Posterior cingulate gyrus (tissue), 11 donors: ENCODE measurements around the gene CCM2.

Source experiments
- DNase-seq, 10 donors: peaks; one replicate each; pipeline versions ENCODE4 v3.0.0 to v3.0.0-alpha.2; 2020 to 2021; ENCODE audit warnings: mixed read lengths in 3 of 10
- intact Hi-C: fragments of 100-400 bp; cut with DNase I; formaldehyde crosslinking; loops from one replicate; pipeline ENCODE4 v1.15.1; 2023

The CCM2 gene

GRCh38 chr7:45086331-45087065, 86.5 kb downstream of the CCM2 start:
- intact Hi-C loops: loop anchor here (5.0 to 10.0 kb wide), 2 partner anchors 48 to 84 kb away; partner anchors contain the start of gene CCM2
- DNase-seq: peak; percentile 61 to 96 (median 80)

- DNase-seq: peak in 2 of 10 donors; percentile 75 to 80
These were observed 87.5 kb downstream of the CCM2 start for GRCh38 chr7:45087301-45088145.

GRCh38 chr7:45088146-45088701, 88.2 kb downstream of the CCM2 start:
- intact Hi-C loops: loop anchor here (5.0 to 10.0 kb wide), 2 partner anchors 47 to 86 kb away; partner anchors contain the start of gene CCM2
- peak in 3 of 10 donors; percentile 76 to 87 (median 86) for DNase-seq

More at GRCh38 chr7:45087301-45088145, 87.5 kb downstream of the CCM2 start:
- intact Hi-C loops: loop anchor here (5.0 to 10.0 kb wide), 2 partner anchors 47 to 85 kb away; partner anchors contain the start of gene CCM2

GRCh38 chr7:45088821-45089340, 88.9 kb downstream of the CCM2 start, which contains the start of gene NACAD:
Gene NACAD, minus strand, starts transcription at chr7:45088969. Its CDS starts 75 bp downstream, at chr7:45088894.
- DNase-seq: peak; percentile 79 to 98 (median 86)
- intact Hi-C loops: loop anchor here (5.0 to 10.0 kb wide), 2 partner anchors 46 to 87 kb away; partner anchors contain the start of gene CCM2

- intact Hi-C loops: loop anchor here (5.0 to 10.0 kb wide), 2 partner anchors 45 to 87 kb away; partner anchors contain the start of gene CCM2
- peak; percentile 93 to 100 (median 98) for DNase-seq
These were observed 89.4 kb downstream of the CCM2 start for GRCh38 chr7:45089341-45089891.

- intact Hi-C loops: no loop called here
- DNase-seq: no peak
These were observed 92.3 kb downstream of the CCM2 start for GRCh38 chr7:45092100-45092930.

GRCh38 chr7:45092931-45093235, 92.9 kb downstream of the CCM2 start:
- intact Hi-C loops: no loop called here

GRCh38 chr7:45098983-45099839, 99.2 kb downstream of the CCM2 start:
- intact Hi-C loops: no loop called here
- DNase-seq: peak in 1 of 10 donors; percentile 60

More at GRCh38 chr7:45092931-45093235, 92.9 kb downstream of the CCM2 start:
- DNase-seq: no peak

GRCh38 chr7:45099891-45100760, 100.1 kb downstream of the CCM2 start:
- peak in 1 of 10 donors; percentile 25 for DNase-seq
- intact Hi-C loops: no loop called here

- DNase-seq: peak in 1 of 10 donors; percentile 75
- intact Hi-C loops: no loop called here
These were observed 100.9 kb downstream of the CCM2 start for GRCh38 chr7:45100761-45101480.

GRCh38 chr7:45101748-45102147, 101.7 kb downstream of the CCM2 start:
- peak in 1 of 10 donors; percentile 82 for DNase-seq
- intact Hi-C loops: no loop called here

- peak in 1 of 10 donors; percentile 65 for DNase-seq
- intact Hi-C loops: no loop called here
These were observed 103.0 kb downstream of the CCM2 start for GRCh38 chr7:45102785-45103712.

GRCh38 chr7:45103958-45104843, 104.2 kb downstream of the CCM2 start:
- intact Hi-C loops: no loop called here
- peak in 2 of 10 donors; percentile 60 to 72 for DNase-seq

GRCh38 chr7:45104844-45105587, 105.0 kb downstream of the CCM2 start:
- intact Hi-C loops: no loop called here
- DNase-seq: peak in 1 of 10 donors; percentile 53
